ENCODE measurements around the gene SCYGR8.

SCYGR8 gene

GRCh38 chr2:227789803-227790202, 44.1 kb downstream of the SCYGR8 start:
- Histone ChIP-seq H3K27me3 (ENCODE audit: insufficient read depth, poor library complexity, severe bottlenecking) (no peaks in the 10 kb centered on the region), H3K27ac (ENCODE audit: poor library complexity, severe bottlenecking) (no peak overlapping the region), H3K4me3 (ENCODE audit: severe bottlenecking) (no peak overlapping the region), H3K4me1 (ENCODE audit: insufficient read depth, poor library complexity, severe bottlenecking) (no peaks in the 10 kb centered on the region), H3K36me3 (ENCODE audit: low read depth) (no peaks in the 10 kb centered on the region), H3K9me3 (ENCODE audit: severe bottlenecking) (no peaks in the 10 kb centered on the region)
- ATAC-seq (ENCODE audit: low read depth): no peak; the same call in 2 of the 3 replicates
- DNase-seq (ENCODE audit: low spot score): no peak
- TF ChIP-seq CTCF (IDR thresholded peaks at IDR 0.05; ENCODE audit: poor library complexity, severe bottlenecking): no peak

DNA sequence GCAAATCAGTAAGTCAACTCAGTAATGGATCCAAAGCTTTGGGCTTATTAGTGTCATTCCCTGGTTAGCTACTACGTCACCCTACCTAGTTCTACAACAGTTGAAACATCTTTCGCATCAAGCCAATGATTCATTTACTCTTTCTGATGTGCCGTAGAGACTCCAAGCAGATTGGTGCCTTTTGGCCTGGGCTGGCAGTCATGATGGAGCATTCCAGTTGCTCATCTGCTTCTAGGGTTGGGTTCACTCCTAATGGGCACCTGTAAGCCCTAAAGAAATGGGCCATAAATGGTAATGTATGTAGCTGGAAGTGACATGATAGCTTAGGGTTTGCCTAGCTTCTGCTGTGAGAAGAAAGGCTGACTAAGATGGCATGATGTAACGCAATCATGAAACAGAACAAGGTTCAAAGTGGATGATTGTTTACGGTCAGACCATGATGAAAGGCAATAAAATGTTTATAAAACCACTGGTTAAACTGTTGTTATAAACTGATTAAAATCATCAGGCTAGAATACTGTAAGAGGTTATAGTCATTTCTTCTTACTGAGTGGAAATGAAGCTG, 47.5 kb downstream of the SCYGR8 start:
- H3K27me3 ChIP-seq (ENCODE audit: insufficient read depth, poor library complexity, severe bottlenecking): no peaks in the 10 kb centered on the region
- ATAC-seq (ENCODE audit: low read depth) (no peak), DNase-seq (ENCODE audit: low spot score) (no peak)
- no peaks in the 10 kb centered on the region for H3K9me3 ChIP-seq (ENCODE audit: severe bottlenecking)
- H3K36me3 ChIP-seq (ENCODE audit: low read depth): no peaks in the 10 kb centered on the region
- H3K27ac ChIP-seq (ENCODE audit: poor library complexity, severe bottlenecking): no peak overlapping the region
- H3K4me3 ChIP-seq (ENCODE audit: severe bottlenecking): no peak overlapping the region
- H3K4me1 ChIP-seq (ENCODE audit: insufficient read depth, poor library complexity, severe bottlenecking): peaks cover 10% of the 10 kb centered on the region
- no peak for TF ChIP-seq CTCF (IDR thresholded peaks at IDR 0.05; ENCODE audit: poor library complexity, severe bottlenecking)

Measured in RWPE2 (cell line).